GM20000 (cell line): ENCODE data around the gene LCLAT1.

Experiments used
- DNase-seq: peaks from one replicate; pipeline ENCODE4 v3.0.0; 2012; ENCODE audit warnings: low spot score
- CTCF ChIP-seq: IDR thresholded peaks from 2 replicates; pipeline ENCODE4 v1.5.1; 2012; ENCODE audit warnings: mild to moderate bottlenecking, control low read depth; ENCODE audit errors: extremely low read depth, missing control alignments

The LCLAT1 gene

GRCh38 chr2:30661173-30662107, 214.4 kb downstream of the LCLAT1 start:
- DNase-seq, result no peak
- TF ChIP-seq CTCF, result no peak

- DNase-seq, result no peak
Measured at GRCh38 chr2:30662268-30663131, 215.5 kb downstream of the LCLAT1 start.

GRCh38 chr2:30663321-30663720, 216.3 kb downstream of the LCLAT1 start:
- no peak for DNase-seq
- TF ChIP-seq CTCF, result no peak

More at GRCh38 chr2:30662268-30663131, 215.5 kb downstream of the LCLAT1 start:
- no peak for TF ChIP-seq CTCF

DNA sequence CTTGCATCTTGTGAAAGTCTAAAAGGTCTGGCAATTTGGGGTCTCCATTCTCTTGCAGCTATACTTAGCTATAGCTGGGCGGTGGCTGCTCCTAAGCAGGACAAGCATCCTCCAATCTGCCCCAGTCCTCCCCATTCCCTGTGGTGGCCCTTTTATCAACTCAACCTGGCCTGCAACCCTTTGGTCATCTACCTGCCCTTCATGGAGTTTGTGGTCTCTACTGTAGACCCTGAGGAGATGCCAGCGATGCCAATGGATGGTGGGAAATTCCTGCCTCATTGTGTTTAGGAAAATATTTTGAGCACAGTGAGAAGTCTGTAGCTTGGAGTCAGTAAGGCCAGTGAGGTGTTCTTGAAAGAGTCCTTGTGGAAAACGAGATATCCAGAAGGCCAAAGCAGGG, 216.8 kb downstream of the LCLAT1 start:
- TF ChIP-seq CTCF, result no peak
- no peak for DNase-seq

DNA sequence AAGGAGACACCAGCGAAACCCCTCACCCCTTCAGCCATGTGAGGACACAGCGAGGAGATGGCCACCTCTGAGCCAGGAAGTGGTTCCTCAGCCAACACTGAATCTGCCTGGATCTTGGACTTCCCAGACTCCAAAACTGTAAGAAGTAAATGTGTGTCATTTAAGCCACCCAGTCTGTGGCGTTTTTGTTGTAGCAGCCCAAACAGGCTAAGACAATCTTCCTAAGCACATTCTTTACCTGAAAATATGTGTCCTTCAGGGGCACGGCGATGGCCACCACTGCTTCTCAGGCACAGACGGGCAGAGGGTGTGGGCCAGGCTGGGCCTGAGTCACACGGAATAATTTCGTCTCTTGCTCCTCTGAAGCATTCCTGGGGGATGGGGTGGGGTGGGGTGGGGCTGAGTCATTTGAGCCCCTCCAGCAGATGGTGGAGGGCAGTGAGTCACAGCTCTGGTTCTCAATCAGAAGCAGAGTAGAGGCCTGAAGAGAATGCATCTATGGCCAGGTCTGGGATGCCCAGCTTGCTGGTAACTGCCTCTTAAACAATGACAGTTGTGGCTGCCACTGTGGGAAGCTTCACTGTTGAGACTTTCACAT, 217.8 kb downstream of the LCLAT1 start:
- no peak for DNase-seq
- no peak for TF ChIP-seq CTCF

DNA sequence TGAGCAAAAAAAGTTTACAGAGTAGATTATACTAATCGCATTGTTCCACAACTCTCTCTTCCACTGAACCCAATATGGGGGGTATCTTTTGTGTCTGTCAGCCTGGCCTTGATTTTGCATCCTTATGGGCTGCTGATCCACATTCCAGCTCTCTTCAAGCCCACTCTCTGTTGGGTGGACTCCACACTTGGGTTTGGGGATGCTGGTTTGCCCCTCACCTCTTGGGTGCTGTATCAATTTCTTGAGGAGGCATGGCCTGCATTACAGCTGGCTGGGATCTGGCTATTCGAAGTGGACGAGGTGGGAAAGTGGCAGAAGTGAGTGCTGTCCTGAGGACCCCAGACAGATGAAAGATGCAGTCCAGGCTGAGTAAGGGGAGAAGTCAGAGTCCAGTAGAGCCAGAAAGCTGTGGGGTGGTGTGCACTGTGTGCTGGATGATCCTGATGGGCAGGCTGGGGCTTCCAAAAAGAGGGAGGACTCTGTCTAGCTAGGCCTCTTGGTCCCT, 218.8 kb downstream of the LCLAT1 start:
- no peak for DNase-seq
- TF ChIP-seq CTCF, result no peak
